ENCODE results near the gene GPR139. TPM values are rescaled to one million over a fixed set of nuclear protein-coding genes. Genes with fewer than 3 reads are reported as not detected.

The GPR139 gene
- total and polyA plus RNA-seq, 4 donors, result not detected

Other genes starting within 250 kb of the GPR139 start
- 10 to 100 TPM; 10.3 to 41.1 TPM for gene GPRC5B, start 189.0 kb downstream of the GPR139 start, total RNA-seq
- gene GPRC5B, start 189.0 kb downstream of the GPR139 start, polyA plus RNA-seq, result 1 to 10 TPM; 1.8 to 7.7 TPM